GM12892 (cell line): Measurements from ENCODE around the gene NBEA.

ENCODE experiments used
- POLR2A ChIP-seq: IDR thresholded peaks from 2 replicates; pipeline ENCODE4 v1.6.1; 2011; ENCODE audit warnings: low read depth, low read length, control low read depth
- TAF1 ChIP-seq: IDR thresholded peaks from 2 replicates; pipeline ENCODE4 v1.6.1; 2011; ENCODE audit warnings: low read depth, mild to moderate bottlenecking, control low read depth, low read length, borderline replicate concordance

- TF ChIP-seq POLR2A, result no peak
- no peak for TF ChIP-seq TAF1
These were observed 15.6 kb upstream of the NBEA start for GRCh38 chr13:34926508-34926907.
